ENCODE data around the gene ZNF2.
"Not testable (repeated sequence)": the region's sequence is repeated elsewhere in the genome, so short reads cannot be mapped to it uniquely, and the experiment has no call there.

The ZNF2 gene

DNA sequence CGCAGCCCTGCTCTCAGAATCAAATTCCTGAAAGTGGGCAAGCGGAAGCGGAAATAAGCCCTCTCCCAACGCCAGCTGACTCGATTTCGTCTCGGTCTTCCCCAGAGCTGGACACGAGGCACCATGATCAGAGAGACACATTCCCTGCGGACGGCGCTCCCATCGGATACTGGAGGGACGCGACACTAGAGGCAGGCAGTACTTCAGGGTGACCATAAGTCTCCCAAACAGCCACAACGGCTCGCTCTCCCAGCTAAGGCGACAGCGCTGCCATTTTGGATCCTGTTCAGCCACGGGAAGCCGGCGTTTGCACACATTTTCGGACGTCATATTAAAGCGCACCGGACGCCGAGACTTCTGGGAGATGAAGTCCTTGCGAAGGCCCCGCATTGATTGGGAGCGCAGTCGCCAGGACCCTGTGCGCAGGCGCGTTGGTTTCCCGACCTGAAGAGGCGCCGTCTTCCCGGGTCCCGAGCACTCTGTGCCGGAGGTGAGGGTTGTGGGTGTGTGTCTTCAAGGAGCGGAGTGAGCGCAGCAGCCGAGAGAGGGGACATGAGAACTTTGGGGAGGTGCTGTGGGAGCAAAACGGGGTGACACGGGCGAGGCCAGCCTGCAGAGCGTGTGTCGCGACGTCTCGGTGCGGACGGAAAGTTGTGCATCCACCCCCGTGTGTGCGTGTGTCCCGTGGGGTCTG, at the start of gene ZNF2:
ZNF2 (plus strand) TSS at position 439 of the 694 bp plus-strand sequence. CDS start 10,418 bp downstream, outside the sequence.
- peak; percentile 89 for DNase-seq

DNA sequence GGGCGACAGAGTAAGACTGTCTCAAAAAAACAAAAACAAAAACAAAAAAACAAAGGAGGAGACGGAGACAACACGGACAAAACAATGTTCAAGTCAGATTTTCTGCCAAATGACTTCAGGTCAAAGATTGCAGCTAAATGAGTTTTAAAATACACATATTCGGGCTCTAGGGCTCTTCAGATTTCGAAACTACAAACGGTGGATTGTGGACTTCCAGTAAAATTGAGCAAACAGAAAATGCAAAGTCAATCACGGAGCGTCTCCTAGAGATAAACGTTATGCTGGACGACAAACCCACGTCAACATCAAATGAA, 44.6 kb upstream of the ZNF2 start:
- no peak for DNase-seq

- DNase-seq = peak; percentile 64
These were observed 44.0 kb upstream of the ZNF2 start, which contains the start of gene MRPS5 for GRCh38 chr2:95121407-95122196. TSS of gene MRPS5 (minus strand) at chr2:95121808. CDS start at chr2:95121791, 17 bp downstream.

DNA sequence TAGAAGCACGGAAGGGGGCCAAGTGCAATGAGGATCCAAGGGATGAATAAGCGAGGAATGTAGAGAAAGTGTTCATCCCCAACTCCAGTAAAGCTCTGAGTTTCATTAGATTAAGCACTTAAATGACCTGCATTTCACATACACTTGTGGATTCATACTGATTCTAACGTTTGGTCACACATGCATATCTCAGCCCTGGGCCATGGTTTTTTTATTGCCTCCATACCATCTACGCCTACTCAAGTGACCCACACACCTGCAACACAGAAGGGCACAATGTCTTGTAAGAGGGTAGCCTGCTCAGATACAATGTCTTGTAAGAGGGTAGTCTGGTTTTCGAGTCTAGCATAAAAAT, 43.4 kb upstream of the ZNF2 start:
- DNase-seq = no peak

GRCh38 chr2:95138702-95139101, 26.9 kb upstream of the ZNF2 start:
- DNase-seq = no peak

GRCh38 chr2:95143838-95144237, 21.8 kb upstream of the ZNF2 start:
- DNase-seq = no peak

DNA sequence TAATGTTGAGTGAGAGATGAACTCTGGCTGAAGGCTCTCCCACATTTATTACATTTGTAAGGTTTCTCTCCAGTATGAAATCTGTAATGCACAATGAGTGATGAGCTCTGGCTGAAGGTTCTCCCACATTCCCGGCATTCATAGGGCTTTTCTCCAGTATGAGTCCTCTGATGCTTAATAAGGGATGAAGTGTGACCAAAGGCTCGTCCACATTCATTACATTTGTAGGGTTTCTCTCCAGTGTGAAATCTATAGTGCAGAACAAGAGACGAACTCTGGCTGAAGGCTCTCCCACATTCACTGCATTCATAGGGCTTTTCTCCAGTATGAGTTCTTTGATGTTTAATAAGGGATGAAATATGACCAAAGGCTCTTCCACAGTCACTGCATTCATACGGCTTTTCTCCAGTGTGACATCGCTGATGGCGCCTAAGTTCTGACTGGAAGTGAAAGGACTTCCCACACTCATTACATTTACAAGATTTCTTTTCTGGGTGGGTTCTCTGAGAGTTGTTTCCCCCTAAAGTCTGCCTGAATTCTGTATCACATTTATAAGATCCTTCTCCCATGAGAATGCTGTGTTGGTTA, 16.1 kb upstream of the ZNF2 start:
- DNase-seq = no peak

DNA sequence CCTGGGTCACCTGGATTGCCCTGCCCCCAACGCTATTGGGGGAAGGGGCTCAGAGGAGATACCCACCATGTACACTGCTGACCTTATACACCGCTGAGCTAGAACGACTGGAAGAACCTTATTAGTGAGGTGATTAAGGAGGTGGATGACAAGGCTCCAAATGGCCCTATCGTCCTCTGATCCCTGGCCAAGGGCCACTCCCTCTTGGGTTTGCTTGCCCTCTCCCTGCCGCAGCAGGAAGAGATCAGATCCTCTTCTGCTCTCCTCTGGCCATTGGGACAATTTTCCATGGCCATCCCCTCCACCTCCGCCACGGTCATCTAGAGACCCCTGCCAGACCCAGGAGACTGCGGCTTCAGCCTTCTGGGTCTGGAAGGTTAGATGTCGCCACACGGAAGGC, 7.2 kb upstream of the ZNF2 start:
- DNase-seq = no peak

DNA sequence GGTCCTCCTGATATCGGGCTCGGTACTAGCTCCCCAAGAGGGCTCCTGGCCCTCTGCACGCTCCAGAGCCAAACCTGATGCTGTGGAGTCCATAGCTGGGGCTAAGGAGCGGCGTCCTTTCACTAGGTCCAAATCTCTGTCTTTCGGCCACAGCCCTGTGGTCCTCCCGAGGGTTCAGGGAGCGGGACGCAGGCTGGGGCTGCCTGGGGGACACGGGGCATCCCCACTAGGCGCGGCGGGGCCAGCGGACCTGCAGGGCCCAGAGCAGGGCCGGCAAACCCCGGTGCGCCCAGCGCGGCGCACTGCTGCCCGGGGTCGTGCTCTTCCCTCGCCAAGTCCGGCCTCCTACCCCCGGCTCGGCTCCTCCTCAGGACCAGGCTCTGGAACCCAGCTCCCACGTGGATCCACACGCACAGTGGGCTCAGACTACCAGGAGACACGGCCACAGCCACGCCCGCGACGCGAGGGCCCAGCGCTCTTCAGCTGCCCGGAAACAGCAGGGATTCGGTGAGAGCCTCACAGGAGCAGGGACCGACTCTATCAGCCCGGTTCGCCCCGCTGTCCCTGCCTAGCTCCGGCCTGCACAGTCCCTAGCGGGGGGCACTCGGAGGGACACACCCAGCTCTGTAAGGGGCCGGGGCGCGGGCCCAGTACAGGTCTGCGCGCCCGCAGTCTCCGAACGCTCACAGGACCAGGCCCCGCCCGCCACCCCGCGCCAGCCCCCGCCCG, 6.6 kb upstream of the ZNF2 start:
- DNase-seq = peak; percentile 1

- DNase-seq = peak; percentile 42
These were observed 5.7 kb upstream of the ZNF2 start, which contains the start of gene ZNF514 for GRCh38 chr2:95159690-95160449. TSS of gene ZNF514 (minus strand) at chr2:95159848. CDS start at chr2:95153253, 6,595 bp downstream.

DNA sequence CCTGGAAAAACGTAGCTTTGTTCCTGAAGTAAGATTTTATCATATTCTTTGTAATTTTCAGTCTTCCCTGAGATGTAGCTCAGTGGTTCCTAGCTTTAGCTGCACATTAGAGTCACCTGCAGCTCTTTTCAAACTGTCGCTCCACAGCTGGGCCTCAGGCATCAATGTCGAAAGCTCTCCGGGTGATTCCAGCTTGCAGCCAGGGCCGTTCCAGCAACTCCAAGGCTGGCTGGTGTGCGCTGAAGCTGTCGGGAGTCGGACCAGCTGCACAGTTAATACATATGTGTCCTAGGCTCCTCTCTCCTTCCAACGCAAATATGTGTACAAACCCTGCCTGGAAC, 609 bp upstream of the ZNF2 start:
- no peak for DNase-seq

GRCh38 chr2:95166065-95166763, 605 bp downstream of the ZNF2 start:
- no peak for DNase-seq

DNA sequence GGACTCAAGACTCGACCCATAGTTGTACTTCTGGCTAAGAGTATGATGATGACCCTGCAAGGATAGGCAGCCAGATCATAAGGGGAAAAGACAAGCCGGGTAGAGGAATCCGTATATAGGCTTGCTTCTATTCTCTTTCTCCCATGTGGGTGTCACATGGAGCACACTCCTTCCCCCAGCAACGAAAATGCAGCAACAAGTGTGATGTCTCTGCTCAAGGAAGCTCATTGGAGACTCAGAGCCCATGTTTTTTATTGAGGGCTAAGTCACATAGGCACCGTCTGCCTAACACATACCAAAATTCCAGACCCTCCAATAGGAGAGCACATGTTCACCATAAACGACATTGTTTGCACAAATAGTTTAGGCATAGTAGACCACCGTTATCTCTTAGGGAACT, 6.3 kb downstream of the ZNF2 start:
- DNase-seq = no peak

GRCh38 chr2:95174031-95174542, 8.5 kb downstream of the ZNF2 start:
- no peak for DNase-seq

- no peak for DNase-seq
These were observed 13.8 kb downstream of the ZNF2 start for GRCh38 chr2:95179451-95179850.

- no peak for DNase-seq
These were observed 16.2 kb downstream of the ZNF2 start for GRCh38 chr2:95181774-95182173.

DNA sequence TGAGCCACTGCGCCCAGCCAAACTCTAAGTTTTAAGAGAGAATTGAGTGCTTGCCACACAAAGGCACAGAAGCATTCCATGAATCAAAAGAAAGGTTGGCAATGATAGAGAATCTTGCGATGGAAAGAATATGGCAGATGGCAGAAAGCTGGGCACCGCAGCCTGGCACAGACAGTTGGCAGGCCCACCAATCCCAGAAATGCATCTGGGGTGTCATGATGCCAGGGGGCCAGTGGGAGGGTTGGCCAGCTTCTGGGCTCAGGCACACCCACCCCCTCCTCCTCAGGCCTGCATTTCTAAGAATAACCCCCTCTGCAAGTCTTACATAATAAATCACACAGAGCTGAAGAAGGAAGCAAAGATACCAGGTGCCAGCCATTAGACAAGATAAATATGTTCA, 19.6 kb downstream of the ZNF2 start:
- no peak for DNase-seq

DNA sequence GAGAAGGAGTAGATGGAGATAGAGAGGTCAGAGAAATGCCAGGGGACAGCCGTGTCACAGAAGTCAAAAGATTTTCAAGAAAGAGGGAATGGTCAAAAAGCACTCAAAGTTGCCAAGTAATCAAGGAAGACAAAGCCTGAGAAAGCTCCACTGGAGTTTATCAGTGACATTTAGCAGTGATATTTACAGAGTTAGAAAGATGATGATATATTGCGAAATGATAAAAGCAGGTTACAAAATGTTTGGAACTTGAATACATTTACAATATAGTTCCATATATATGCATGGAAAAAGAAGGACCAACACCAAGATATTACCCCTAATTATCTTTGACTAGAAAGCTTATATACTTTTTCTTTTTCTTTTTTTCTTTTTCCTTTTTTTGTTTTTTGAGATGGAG, 20.4 kb downstream of the ZNF2 start:
- no peak for DNase-seq

DNA sequence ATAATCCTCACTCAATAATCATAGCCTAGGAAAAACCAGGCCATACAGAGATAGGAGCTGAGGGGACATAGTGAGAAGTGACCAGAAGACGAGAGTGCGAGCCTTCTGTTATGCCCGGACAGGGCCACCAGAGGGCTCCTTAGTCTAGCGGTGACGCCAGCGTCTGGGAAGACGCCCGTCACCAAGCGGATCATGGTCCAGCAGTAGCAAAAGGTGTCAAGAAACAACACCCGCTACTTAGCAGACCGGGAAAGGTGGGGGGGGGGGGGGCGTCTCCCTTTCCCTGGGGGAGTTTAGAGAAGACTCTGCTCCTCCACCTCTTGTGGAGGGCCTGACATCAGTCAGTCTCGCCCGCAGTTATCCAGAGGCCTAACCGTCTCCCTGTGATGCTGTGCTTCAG, 27.3 kb downstream of the ZNF2 start:
- not testable (repeated sequence) for DNase-seq

DNA sequence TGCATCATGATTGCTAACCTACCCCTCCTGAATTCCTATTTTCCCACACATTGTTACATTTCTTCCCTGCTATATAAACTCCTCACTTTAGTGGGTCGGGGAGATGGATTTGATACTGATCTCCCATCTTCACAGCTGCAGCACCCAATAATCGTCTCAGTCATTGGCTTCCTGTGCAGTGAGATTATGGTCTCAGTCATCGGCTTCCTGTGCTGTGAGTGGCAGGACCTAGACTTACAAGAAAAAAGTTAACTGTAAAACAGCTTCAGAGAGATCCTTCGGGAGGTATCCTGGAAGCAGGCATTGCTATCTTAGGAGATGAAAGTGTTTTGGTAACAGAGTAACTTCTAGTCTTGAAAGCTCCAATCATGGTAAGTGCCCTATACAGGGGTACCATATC, 38.3 kb downstream of the ZNF2 start:
- DNase-seq = no peak

DNA sequence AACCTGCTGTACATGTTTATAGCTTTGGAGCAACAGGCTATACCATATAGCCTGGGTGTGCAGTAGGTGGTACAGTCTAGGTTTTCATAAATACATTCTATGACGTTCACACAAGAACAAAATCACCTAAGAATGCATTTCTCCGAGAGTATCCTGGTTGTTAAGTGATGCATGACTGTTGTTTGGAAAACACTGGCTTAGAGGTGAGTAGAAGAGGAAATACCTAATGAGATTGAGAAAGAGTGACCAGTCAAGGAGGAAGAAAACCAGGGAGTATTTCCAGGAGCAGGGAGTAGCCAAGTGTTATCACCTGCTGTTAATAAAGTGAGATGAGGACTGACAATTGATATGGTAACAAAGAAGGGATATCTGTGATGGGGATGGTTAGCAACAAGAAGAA, 38.8 kb downstream of the ZNF2 start:
- DNase-seq = no peak

- no peak for DNase-seq
These were observed 40.5 kb downstream of the ZNF2 start for GRCh38 chr2:95206096-95206495.
